H1 (cell line): ENCODE measurements around the gene SYCE3. TPM values are rescaled to one million over a fixed set of nuclear protein-coding genes. Genes with fewer than 3 reads are reported as not detected.

Experiments
- CBX8 ChIP-seq: fragments of 300-800, 300-1000 bp; sonication (generic); IDR thresholded peaks from 2 replicates; pipeline ENCODE4 v1.7.1; 2016; ENCODE audit warnings: low read depth, low read length, borderline replicate concordance
- CHD7 ChIP-seq: fragments of 300-600 bp; sonication (generic); IDR thresholded peaks from 2 replicates; pipeline ENCODE4 v1.7.1; 2012; ENCODE audit warnings: low read length, moderate library complexity, mild to moderate bottlenecking, inconsistent platforms; ENCODE audit not compliant: insufficient replicate concordance
- CREB1 ChIP-seq: IDR thresholded peaks from 2 replicates; pipeline ENCODE4 v1.6.1; 2012; ENCODE audit warnings: inconsistent platforms
- HDAC6 ChIP-seq: IDR thresholded peaks from one replicate; pipeline ENCODE4 v1.7.1; 2012; ENCODE audit warnings: low read depth, mild to moderate bottlenecking, inconsistent platforms, low read length, moderate library complexity
- KDM1A ChIP-seq: fragments of 200-600, 300-600 bp; sonication (generic); IDR thresholded peaks from 2 replicates; pipeline ENCODE4 v1.7.1; 2016; ENCODE audit warnings: mild to moderate bottlenecking, low read length, borderline replicate concordance
- SIN3A ChIP-seq, 2 experiments: IDR thresholded peaks in 1 of 2; conservative IDR thresholded peaks in 1 of 2; 2 replicates each; pipeline ENCODE4 v1.6.1; 2011 to 2012; ENCODE audit warnings: low read length in 2 of 2, improper control_type of control experiment in 1 of 2, low read depth in 1 of 2, mild to moderate bottlenecking in 1 of 2
- TEAD4 ChIP-seq: IDR thresholded peaks from 2 replicates; pipeline ENCODE4 v1.6.1; 2012; ENCODE audit warnings: low read depth, low read length, inconsistent platforms, mixed read lengths
- polyA plus RNA-seq, 7 experiments: library from polyadenylated mRNA; depleted of rRNA in 3 of 7; stranded (reverse) in 5 of 7; unstranded in 2 of 7; fragments of >200 nt in 5 of 7; fragments of 200-250 nt in 2 of 7; gene quantifications; 1 replicate in 5 of 7; 2 replicates in 1 of 7; 4 replicates in 1 of 7; pipeline versions ENCODE4 v1.2.1 to v1.2.3, GENCODE V29; 2011 to 2013; ENCODE audit warnings: missing spikeins in 2 of 7, mixed read lengths in 2 of 7
- total RNA-seq: library from RNA; stranded (reverse); fragmentation: NEBNext Ultra II Directional; extraction: Animal tissue kit (Norgen Biotek cat#: 25700); gene quantifications from 2 replicates; pipeline ENCODE4 v1.2.1, GENCODE V29; 2021

The SYCE3 gene
- total and polyA plus RNA-seq, 2 of the 8 experiments (the other 6 are each of a cell fraction or from before 2014, with no cell fraction given): 1.9 TPM; not detected in 1

GRCh38 chr22:50562523-50563412, at the start of gene SYCE3 (continued):
- no peak for TF ChIP-seq HDAC6
- TF ChIP-seq SIN3A (conservative IDR thresholded peaks at IDR 0.05 in 1 of 2, IDR thresholded peaks at IDR 0.05 in 1 of 2; ENCODE audit: low read depth in 1 of 2, low read length in 2 of 2): 0 out of 4 replicates have a peak, but pooled peaks of 1 of the 2 experiments have one; percentile 39
- TF ChIP-seq TEAD4: peak; percentile 42; the same call in 1 of the 2 replicates
- 0 out of 2 replicates have a peak, but pooled peaks have one; percentile 40 for TF ChIP-seq CREB1
- TF ChIP-seq CHD7: no peak
- no peak for TF ChIP-seq KDM1A
- no peak for TF ChIP-seq CBX8
- TF ChIP-seq, all 59 proteins: peak for 12
